Epithelial cell of proximal tubule (primary cell): ENCODE results near the gene SHTN1. TPM values are rescaled to one million over a fixed set of nuclear protein-coding genes. Genes with fewer than 3 reads are reported as not detected.

ENCODE experiments used
- DNase-seq: peaks from one replicate; pipeline ENCODE4 v3.0.0-alpha.2; 2011; ENCODE audit warnings: low read depth
- H3K4me3 ChIP-seq: 2 replicates; pipeline ENCODE4 v1.5.1; 2011; ENCODE audit warnings: low read depth, mild to moderate bottlenecking, low read length
- total RNA-seq: library from RNA; depleted of rRNA; stranded (reverse); fragments of >200 nt; gene quantifications from 2 replicates; pipeline ENCODE4 v1.2.3, GENCODE V29; 2015
- TF ChIP-seq, protein P1 (sequence below): conservative IDR thresholded peaks from 2 replicates; pipeline ENCODE4 v1.5.1; 2012; ENCODE audit warnings: low read depth, mild to moderate bottlenecking, low read length

SHTN1 gene
- total RNA-seq, 1 donor from 2014 or later, result 15.9 TPM

GRCh38 chr10:116909307-116909706, 95.7 kb downstream of the SHTN1 start:
- H3K4me3 ChIP-seq, result no peak overlapping the region
- DNase-seq, result no peak
- TF ChIP-seq, protein P1, sequence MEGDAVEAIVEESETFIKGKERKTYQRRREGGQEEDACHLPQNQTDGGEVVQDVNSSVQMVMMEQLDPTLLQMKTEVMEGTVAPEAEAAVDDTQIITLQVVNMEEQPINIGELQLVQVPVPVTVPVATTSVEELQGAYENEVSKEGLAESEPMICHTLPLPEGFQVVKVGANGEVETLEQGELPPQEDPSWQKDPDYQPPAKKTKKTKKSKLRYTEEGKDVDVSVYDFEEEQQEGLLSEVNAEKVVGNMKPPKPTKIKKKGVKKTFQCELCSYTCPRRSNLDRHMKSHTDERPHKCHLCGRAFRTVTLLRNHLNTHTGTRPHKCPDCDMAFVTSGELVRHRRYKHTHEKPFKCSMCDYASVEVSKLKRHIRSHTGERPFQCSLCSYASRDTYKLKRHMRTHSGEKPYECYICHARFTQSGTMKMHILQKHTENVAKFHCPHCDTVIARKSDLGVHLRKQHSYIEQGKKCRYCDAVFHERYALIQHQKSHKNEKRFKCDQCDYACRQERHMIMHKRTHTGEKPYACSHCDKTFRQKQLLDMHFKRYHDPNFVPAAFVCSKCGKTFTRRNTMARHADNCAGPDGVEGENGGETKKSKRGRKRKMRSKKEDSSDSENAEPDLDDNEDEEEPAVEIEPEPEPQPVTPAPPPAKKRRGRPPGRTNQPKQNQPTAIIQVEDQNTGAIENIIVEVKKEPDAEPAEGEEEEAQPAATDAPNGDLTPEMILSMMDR, result no peak

DNA sequence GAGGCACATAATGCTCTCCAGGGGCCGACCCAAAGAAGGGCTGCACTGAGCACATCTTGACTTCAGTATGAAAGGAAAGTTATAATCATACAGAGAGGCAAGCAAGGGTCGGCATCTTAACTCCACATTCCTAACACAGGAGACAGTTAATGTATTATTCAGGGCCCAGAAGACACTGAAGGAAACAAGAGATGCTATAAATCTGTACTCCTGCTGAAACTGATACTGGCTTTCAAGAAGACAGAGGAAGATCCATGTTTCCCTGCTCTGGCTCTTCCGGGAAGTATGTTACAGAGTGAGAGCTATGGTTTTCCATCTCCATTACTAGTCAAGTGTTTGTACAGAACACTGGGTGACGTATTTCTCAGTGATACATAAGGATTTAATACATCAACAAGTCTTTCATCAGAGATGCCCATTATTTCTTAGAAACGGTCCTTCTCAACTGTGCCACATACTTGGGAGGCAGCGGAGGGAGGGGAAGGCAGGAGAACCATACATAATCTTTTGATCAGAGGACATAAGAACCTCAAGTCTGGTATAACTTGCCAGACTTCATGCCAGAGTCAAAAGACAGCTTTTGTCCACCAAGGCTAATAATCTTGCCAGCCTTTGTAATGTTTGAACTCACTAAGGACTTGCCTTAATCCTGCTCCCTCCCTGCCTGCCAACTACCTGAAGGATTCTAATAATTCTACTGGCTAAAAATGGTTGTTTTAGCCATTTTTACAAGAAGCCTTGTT, 97.6 kb downstream of the SHTN1 start:
- TF ChIP-seq, protein P1, result no peak
- no peak overlapping the region for H3K4me3 ChIP-seq
- DNase-seq, result no peak

DNA sequence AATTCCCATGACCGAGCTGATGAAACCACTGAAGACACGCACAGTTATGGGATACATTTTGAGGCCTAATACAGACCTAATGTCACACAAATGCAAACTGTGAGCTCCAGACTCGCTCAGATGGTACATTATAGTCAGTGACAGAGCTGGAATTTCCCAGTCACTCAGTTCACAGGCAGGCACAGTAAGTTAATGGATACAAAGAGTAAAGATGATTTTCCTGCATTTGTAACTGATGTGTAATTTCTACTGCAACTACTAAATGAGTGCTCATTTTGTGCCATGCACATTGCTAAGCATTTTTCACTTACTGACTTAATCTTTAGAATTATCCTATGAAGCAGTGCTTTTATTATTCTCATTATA, 99.2 kb downstream of the SHTN1 start:
- H3K4me3 ChIP-seq, result no peak overlapping the region
- TF ChIP-seq, protein P1, result no peak
- peak; percentile 41 for DNase-seq

- H3K4me3 ChIP-seq, result no peak overlapping the region
- TF ChIP-seq, protein P1, result no peak
- DNase-seq, result peak; percentile 86
These were observed 105.4 kb downstream of the SHTN1 start for GRCh38 chr10:116899626-116900025.

GRCh38 chr10:116893686-116894037, 111.3 kb downstream of the SHTN1 start:
- TF ChIP-seq, protein P1, result no peak
- no peak overlapping the region for H3K4me3 ChIP-seq
- DNase-seq, result no peak

GRCh38 chr10:116892907-116893685, 111.9 kb downstream of the SHTN1 start:
- TF ChIP-seq, protein P1, result no peak
- no peak overlapping the region for H3K4me3 ChIP-seq
- DNase-seq, result no peak
